HL-60/S4 treated with phorbol 12-myristate 13-acetate at 8.2 ng/mL for 4 days and 3 days (cell line): ENCODE measurements around the gene MGME1.
"Not testable (repeated sequence)": the region's sequence is repeated elsewhere in the genome, so short reads cannot be mapped to it uniquely, and the experiment has no call there.

ENCODE experiments used
- in situ Hi-C: fragments of 300-500 bp; cut with MboI; formaldehyde crosslinking; loops from 2 replicates; pipeline ENCODE4 v1.15.0; 2022; ENCODE audit warnings: low sequenced_read_pairs

The MGME1 gene

DNA sequence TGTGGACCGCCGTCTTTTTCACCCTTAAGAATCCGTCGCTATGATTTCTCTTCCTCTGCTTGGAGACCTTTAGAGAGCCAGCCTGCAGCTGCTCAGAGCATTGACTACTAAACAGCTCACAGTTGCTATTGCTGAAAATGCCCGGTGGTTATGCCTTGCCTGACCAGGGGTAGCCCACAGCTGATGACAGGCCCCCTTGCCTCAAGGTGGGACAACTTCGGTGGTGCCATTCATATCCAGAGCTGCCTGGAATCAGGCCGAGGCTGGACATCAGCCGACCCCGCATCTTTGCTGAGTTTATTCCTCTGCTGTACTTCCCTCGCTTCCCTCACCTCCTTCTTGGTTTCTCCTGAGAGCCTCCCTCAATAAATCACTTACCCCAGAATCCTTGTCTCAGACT is 49.3 kb downstream of the MGME1 start:
- in situ Hi-C loops = no loop called here

DNA sequence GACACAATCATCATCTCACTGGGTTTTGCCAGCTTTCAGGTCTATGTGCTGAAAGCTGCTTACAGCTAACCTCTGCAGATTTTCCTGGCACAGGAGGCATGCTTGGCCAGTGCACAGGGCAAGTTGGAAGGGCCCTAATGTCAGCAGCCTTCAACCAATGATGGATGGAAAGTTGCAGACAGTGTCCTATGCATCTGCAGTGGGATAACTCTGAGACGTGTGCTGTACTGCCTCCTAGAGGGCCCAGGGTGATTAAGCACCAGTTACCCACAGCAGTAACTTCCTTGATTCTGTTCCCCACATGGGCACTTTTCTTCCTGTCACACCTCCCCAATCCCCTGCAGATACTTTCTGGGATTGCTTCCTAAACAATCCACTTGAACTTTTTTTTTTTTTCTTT is 50.2 kb downstream of the MGME1 start:
- in situ Hi-C loops = no loop called here

- in situ Hi-C loops = no loop called here
Observed at GRCh38 chr20:18020931-18021330, 52.1 kb downstream of the MGME1 start.

DNA sequence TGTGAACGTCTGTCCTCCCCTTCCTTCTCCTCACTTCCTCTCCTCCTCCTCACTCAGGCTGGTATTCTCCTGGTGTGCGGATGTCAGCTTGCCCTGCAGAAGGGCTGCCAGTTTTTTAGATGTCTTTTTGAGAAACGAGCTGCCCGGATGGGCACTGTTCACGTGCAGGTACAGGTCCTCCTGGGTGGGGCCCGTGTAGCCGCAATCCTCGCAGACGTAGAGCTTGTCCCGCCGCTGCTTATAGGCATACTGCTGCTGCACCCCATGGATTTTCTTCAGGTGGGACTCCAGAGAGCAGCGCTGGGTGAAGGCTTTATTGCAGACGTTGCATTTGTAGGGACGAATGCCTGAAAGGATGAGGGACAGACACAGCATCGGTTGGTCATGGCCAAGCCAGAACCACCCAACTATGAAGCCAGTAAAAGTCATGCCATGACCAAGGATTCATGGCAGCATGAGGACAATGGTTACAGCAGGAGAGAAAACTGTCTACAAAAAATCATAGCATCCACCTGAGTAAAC is 55.8 kb downstream of the MGME1 start:
- in situ Hi-C loops = no loop called here

- in situ Hi-C loops = not testable (repeated sequence)
Observed at GRCh38 chr20:18027011-18027410, 58.2 kb downstream of the MGME1 start.

DNA sequence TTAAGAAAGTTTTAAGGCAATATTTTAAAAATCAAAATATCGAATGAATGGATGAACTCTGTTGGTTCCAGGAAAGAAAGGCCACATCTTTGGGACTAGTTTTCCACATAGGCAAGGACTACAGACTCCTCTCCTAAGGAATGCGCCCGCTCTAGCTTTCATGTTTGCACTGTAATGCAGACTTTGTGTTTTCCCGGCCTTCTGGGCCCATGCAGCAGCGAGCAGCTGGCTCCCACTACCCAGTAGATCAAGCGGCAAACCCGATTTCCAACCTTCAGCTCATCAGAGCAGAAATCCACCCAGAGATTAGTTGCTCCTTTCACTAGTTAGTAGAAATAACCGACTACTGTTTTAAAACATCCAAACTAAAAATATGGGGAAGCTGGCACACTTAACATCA is 61.2 kb downstream of the MGME1 start:
- in situ Hi-C loops = no loop called here

DNA sequence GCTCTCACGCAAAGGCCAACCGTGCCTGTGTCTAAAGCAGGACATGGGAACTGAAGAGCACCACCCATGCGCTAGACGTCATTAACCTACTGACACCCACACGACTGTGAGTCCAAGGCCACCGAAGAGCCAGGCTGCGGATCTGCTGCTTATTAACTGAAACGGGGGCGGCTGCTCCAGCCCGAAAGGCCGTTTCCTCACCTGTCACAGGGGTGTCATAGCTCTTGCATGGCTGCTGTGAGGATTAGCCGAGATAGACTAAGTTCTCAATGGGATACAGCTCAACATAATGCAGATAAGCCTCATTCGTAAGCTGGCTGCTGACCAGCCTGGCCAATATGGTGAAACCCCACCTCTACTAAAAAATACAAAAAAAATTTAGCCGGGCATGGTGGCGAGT is 62.2 kb downstream of the MGME1 start:
- in situ Hi-C loops = no loop called here

DNA sequence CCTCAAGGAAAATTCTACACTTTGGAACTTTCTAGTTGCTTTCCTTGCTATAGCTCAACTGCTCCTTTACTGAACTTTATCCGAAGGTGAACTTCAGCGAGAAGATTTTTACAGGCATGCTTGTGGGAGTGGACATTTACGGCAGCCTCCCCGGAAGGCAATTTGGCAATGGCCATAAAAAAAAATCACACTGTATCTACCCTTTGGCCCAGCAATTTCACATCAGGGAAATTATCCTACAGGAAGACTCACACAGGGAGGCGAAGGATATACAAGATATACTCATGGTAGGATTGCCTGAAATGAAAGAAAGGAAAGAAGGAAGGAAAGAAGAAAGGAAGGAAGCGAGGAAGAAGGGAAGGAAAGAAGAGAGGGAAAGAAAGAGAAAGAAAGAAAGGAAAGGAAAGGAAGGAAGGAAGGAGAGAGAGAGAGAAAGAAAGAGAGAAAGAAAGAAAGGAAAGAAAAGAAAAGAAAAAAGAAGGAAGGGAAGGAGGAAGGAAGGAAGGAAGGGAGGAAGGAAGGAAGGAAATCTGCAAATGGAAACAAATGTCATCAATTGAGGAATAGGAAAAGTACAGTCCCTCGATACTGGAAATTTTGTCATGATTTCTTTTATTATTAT is 63.2 kb downstream of the MGME1 start:
- in situ Hi-C loops = no loop called here

DNA sequence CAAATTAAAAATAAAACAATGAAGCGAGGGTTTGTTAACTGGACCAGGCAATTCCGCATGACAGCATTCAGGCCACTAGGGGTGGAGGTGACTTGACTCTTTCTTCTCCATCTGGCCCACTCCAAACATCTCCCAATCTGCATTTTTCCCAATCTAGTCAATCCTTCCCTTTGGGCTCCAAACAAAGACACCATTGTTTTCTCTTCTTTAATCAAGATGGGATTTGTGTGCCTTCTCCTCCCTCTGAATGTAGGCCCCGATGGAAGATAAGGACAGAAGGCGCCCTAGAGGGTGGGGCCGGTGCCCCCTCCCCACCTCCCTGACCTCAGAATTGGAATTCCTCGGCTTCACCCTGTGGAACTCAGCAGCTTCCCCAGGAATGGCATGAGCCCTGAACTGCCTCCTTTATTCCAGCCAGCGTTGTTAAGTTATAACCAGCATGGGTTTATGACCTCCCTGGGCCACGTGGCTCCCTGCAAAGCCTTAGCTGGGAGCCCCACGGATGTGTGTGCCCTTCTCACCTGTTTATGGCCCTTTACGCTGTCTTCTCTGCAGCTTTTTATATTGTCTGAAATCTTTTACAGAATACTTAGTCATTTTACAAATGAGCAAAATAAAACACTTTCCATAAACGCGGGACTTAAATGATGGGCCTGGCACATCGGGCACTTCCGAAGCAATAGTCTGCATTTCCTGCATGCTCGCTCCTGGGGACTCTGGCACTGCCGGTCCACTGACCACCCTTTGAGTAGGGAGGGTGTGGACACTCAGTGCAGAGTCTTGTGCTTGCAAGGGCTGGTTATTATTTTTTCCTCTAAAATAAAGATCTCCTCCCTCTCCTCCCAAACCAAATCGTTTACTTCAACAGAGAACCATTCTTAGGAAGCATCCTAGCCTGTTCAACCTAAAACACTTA is 64.4 kb downstream of the MGME1 start:
- in situ Hi-C loops = no loop called here

DNA sequence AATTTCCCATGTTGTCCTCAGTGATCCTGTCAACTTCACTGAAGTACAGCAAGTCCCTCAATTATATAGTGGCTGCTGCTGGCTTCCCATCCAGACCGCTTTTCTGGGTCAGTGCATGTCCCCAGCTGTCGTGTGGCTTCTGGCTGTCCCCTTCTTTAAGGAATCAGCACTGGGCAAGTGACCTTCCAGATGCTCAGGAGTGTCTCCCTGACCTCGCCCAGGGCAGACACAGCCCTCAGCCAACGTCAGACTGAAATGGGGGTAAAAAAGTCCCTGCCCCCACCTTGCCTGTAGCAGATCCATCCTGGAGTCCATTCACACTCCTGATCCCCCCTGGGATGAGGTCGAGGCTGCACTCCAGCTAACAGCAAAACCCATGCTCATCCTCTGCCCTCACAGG is 65.2 kb downstream of the MGME1 start:
- in situ Hi-C loops = no loop called here

DNA sequence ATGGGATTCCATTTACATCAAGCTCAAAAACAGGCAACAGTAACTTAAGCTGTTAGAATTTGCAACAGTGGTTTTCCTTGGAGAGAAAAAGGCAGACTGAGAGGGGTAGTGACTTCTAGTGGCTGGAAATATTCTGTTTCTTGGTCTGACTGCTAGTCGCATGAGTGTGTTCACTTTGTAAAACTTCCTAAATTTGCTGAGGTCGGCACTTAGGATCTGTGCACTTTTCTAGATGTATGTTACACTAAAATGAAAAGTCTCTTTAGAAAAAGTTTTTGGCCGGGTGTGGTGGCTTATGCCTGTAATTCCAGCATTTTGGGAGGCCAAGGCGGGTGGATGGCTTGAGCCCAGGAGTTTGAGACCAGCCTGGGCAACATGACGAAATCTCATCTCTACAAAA is 70.2 kb downstream of the MGME1 start:
- in situ Hi-C loops = no loop called here
